ENCODE measurements around the gene EXTL1. TPM values are rescaled to one million over a fixed set of nuclear protein-coding genes. Genes with fewer than 3 reads are reported as not detected.

The EXTL1 gene
- total RNA-seq, 1 experiment from 2014 or later = 1.0 TPM

- H3K4me3 Mint-ChIP-seq = no peak overlapping the region
- Histone ChIP-seq H3K14ac (ENCODE audit: insufficient read depth, low read length) (no peak overlapping the region), H4K91ac (ENCODE audit: insufficient read length, low read depth, low read length) (no peak overlapping the region), H3K9ac (ENCODE audit: extremely low read depth, insufficient read length, low read length) (no peak overlapping the region), H3K23ac (ENCODE audit: insufficient read length, low read depth, low read length) (no peak overlapping the region), H3K18ac (ENCODE audit: insufficient read length, low read depth, low read length) (no peak overlapping the region), H3T11ph (ENCODE audit: low read length) (no peak overlapping the region), H2AFZ (ENCODE audit: low read length) (no peak overlapping the region), H3K56ac (ENCODE audit: insufficient read length, low read depth, low read length) (no peak overlapping the region), H3K23me2 (ENCODE audit: insufficient read length, low read depth, low read length, poor library complexity, severe bottlenecking) (no peaks in the 10 kb centered on the region), H2BK120ac (ENCODE audit: low read depth, low read length, poor library complexity, severe bottlenecking) (no peak overlapping the region), H3K9me3 (ENCODE audit: control insufficient read depth, low read depth, low read length) (no peaks in the 10 kb centered on the region), H3K4me2 (ENCODE audit: insufficient read depth, insufficient read length, low read length) (no peak overlapping the region), H4K8ac (replicated peaks; ENCODE audit: insufficient read length, low read depth, low read length) (no peak overlapping the region), H3K79me1 (ENCODE audit: insufficient read depth, low read depth, low read length, poor library complexity, severe bottlenecking) (no peaks in the 10 kb centered on the region), H4K20me1 (ENCODE audit: control insufficient read depth, insufficient read depth, insufficient read length) (no peaks in the 10 kb centered on the region), H3K27ac (ENCODE audit: insufficient read length, low read depth, low read length) (no peak overlapping the region), H2AK5ac (ENCODE audit: insufficient read length, low read length) (no peak overlapping the region), H2BK12ac (ENCODE audit: insufficient read length, low read depth, low read length) (no peak overlapping the region), H2BK20ac (ENCODE audit: low read depth, low read length, poor library complexity, severe bottlenecking) (no peak overlapping the region), H3K79me2 (ENCODE audit: insufficient read depth, low read length) (no peaks in the 10 kb centered on the region), H3K4me1 (ENCODE audit: insufficient read depth, low read length) (no peaks in the 10 kb centered on the region), H3K27me3 (ENCODE audit: insufficient read depth, low read length) (no peaks in the 10 kb centered on the region), H3K4ac (ENCODE audit: low read depth, low read length) (no peak overlapping the region), H4K5ac (ENCODE audit: insufficient read length, low read depth, low read length) (no peak overlapping the region), H2BK15ac (ENCODE audit: low read depth, low read length) (no peak overlapping the region), H2BK5ac (ENCODE audit: insufficient read length, low read length) (no peak overlapping the region)
- no peak overlapping the region for H3K27ac Mint-ChIP-seq
- no peaks in the 10 kb centered on the region for H3K9me3 Mint-ChIP-seq
- TF ChIP-seq CTCF (conservative IDR thresholded peaks at IDR 0.05) = no peak
- H3K27me3 Mint-ChIP-seq (ENCODE audit: low read depth) = peaks cover 23% of the 10 kb centered on the region
- H3K4me1 Mint-ChIP-seq = peaks cover 4 to 5% of the 10 kb centered on the region in 2 experiments; a peak in 3 of 4 replicates
- no peaks in the 10 kb centered on the region for H3K36me3 Mint-ChIP-seq (ENCODE audit: insufficient read depth in 1 of 3, low read depth in 3 of 3)
- no peak for DNase-seq
- no CpG with 5 or more reads among the region's 2 CpGs for WGBS (ENCODE audit: extremely low coverage, insufficient read length, low lambda C conversion rate)
These were observed 62.6 kb downstream of the EXTL1 start for GRCh38 chr1:26084091-26084561.

Measured in H9 (cell line).